Loucy (cell line): Measurements from ENCODE around the gene ESR2.
"Not testable (repeated sequence)": the region's sequence is repeated elsewhere in the genome, so short reads cannot be mapped to it uniquely, and the experiment has no call there.

ENCODE experiments used
- H2AFZ ChIP-seq: fragments of 200-600 bp; sonication (generic); 2 replicates; pipeline ENCODE4 v1.6.0; 2016; ENCODE audit warnings: antibody characterized with exemption, mild to moderate bottlenecking, low read length, moderate library complexity
- H3F3A ChIP-seq: fragments of 200-600 bp; 2 replicates; pipeline ENCODE4 v1.6.0; 2016; ENCODE audit warnings: antibody characterized with exemption, low read depth, mild to moderate bottlenecking
- H3K27me3 ChIP-seq: fragments of 200-600 bp; sonication (generic); 2 replicates; pipeline ENCODE4 v1.6.1; 2014; ENCODE audit warnings: low read length, mild to moderate bottlenecking; ENCODE audit not compliant: insufficient read depth, poor library complexity, severe bottlenecking
- H3K36me3 ChIP-seq: fragments of 200-600 bp; sonication (generic); 2 replicates; pipeline ENCODE4 v1.6.1; 2016; ENCODE audit warnings: low read length; ENCODE audit not compliant: insufficient read depth
- H3K4me1 ChIP-seq: fragments of 200-600 bp; sonication (generic); 2 replicates; pipeline ENCODE4 v1.5.1; 2014; ENCODE audit warnings: low read length, mild to moderate bottlenecking; ENCODE audit not compliant: insufficient read depth, poor library complexity, severe bottlenecking
- H3K4me2 ChIP-seq: fragments of 200-600 bp; sonication (generic); 2 replicates; pipeline ENCODE4 v1.6.0; 2014; ENCODE audit warnings: antibody characterized with exemption, low read length, low read depth, mild to moderate bottlenecking; ENCODE audit not compliant: poor library complexity, severe bottlenecking
- H3K4me3 ChIP-seq: fragments of 200-600 bp; sonication (generic); 2 replicates; pipeline ENCODE4 v1.5.1; 2014; ENCODE audit warnings: low read length, mild to moderate bottlenecking, mixed read lengths; ENCODE audit not compliant: poor library complexity, severe bottlenecking
- H3K79me2 ChIP-seq: fragments of 200-600 bp; sonication (generic); 2 replicates; pipeline ENCODE4 v1.6.1; 2014; ENCODE audit warnings: low read length; ENCODE audit not compliant: insufficient read depth
- H3K9ac ChIP-seq: fragments of 200-600 bp; sonication (generic); 2 replicates; pipeline ENCODE4 v1.6.0; 2014; ENCODE audit warnings: mild to moderate bottlenecking, low read depth, low read length, moderate library complexity; ENCODE audit not compliant: poor library complexity, severe bottlenecking
- H3K9me2 ChIP-seq: fragments of 200-600 bp; sonication (generic); replicated peaks from 2 replicates; pipeline ENCODE4 v1.6.1; 2016; ENCODE audit warnings: low read depth, low read length, mixed read lengths
- H3K9me3 ChIP-seq: fragments of 200-600 bp; sonication (generic); 2 replicates; pipeline ENCODE4 v1.6.1; 2014; ENCODE audit warnings: mild to moderate bottlenecking, antibody characterized with exemption, low read length, low read depth; ENCODE audit not compliant: insufficient read depth
- H4K20me1 ChIP-seq: fragments of 200-600 bp; sonication (generic); 2 replicates; pipeline ENCODE4 v1.6.0; 2014; ENCODE audit warnings: antibody characterized with exemption, low read length, mild to moderate bottlenecking; ENCODE audit not compliant: insufficient read depth, poor library complexity, severe bottlenecking
- EZH2phosphoT487 ChIP-seq: fragments of 200-600 bp; IDR thresholded peaks from 2 replicates; pipeline ENCODE4 v1.6.1; 2018; ENCODE audit warnings: antibody characterized with exemption, mild to moderate bottlenecking, moderate library complexity, borderline replicate concordance
- TF ChIP-seq, protein P1 (sequence below): fragments of 200-600 bp; sonication (generic); conservative IDR thresholded peaks from 2 replicates; pipeline ENCODE4 v1.5.1; 2014; ENCODE audit warnings: mild to moderate bottlenecking, antibody characterized with exemption, low read length

The ESR2 gene

GRCh38 chr14:64040044-64040443 is 254.1 kb downstream of the ESR2 start:
- Histone ChIP-seq H2AFZ (no peak overlapping the region), H4K20me1 (no peaks in the 10 kb centered on the region), H3K9ac (no peak overlapping the region), H3F3A (no peaks in the 10 kb centered on the region), H3K4me3 (no peak overlapping the region), H3K36me3 (no peaks in the 10 kb centered on the region), H3K27me3 (no peaks in the 10 kb centered on the region), H3K4me2 (no peak overlapping the region), H3K79me2 (no peaks in the 10 kb centered on the region), H3K9me3 (no peaks in the 10 kb centered on the region), H3K9me2 (no peaks in the 10 kb centered on the region), H3K4me1 (no peaks in the 10 kb centered on the region)
- TF ChIP-seq, protein P1, sequence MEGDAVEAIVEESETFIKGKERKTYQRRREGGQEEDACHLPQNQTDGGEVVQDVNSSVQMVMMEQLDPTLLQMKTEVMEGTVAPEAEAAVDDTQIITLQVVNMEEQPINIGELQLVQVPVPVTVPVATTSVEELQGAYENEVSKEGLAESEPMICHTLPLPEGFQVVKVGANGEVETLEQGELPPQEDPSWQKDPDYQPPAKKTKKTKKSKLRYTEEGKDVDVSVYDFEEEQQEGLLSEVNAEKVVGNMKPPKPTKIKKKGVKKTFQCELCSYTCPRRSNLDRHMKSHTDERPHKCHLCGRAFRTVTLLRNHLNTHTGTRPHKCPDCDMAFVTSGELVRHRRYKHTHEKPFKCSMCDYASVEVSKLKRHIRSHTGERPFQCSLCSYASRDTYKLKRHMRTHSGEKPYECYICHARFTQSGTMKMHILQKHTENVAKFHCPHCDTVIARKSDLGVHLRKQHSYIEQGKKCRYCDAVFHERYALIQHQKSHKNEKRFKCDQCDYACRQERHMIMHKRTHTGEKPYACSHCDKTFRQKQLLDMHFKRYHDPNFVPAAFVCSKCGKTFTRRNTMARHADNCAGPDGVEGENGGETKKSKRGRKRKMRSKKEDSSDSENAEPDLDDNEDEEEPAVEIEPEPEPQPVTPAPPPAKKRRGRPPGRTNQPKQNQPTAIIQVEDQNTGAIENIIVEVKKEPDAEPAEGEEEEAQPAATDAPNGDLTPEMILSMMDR: peak; percentile 46; the same call in 1 of the 2 replicates
- TF ChIP-seq EZH2phosphoT487: no peak

DNA sequence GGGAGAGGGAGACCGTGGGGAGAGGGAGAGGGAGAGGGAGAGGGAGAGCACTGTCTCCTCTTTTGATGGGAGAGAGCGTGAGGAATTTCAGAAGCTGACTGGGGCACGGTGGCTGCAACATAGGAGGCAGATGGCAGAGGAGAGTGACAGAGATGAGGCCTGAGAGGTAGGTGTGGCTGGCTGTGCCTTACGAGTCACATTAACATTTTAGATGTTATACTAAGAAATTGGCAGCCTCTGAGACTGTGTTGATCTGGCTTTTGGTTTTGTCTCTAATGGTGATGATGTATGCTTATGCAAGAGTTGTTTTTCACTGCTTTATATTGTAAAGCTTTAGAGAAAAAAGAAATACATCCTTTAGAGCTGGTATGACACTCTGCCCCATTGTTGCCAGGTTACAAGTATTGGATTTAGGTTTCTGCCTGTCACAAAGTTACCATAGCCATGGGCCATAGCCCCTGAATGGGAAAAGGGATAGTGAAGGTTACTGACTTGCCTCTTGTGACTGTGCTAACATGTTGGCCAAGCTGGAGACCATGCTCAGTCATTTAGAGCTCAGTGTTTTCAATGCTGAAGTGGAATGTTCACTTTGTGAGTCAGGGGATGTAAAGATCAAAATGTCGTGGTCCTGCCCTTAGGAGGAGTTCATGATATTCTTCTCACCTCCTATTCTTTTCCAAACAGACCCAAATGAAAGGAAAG is 255.2 kb downstream of the ESR2 start:
- no peak overlapping the region for H2AFZ ChIP-seq
- no peak overlapping the region for H3K4me3 ChIP-seq
- no peaks in the 10 kb centered on the region for H3K4me1 ChIP-seq
- H3K79me2 ChIP-seq: no peaks in the 10 kb centered on the region
- H4K20me1 ChIP-seq: no peaks in the 10 kb centered on the region
- H3K9me3 ChIP-seq: no peaks in the 10 kb centered on the region
- no peak overlapping the region for H3K4me2 ChIP-seq
- H3K9ac ChIP-seq: no peak overlapping the region
- H3F3A ChIP-seq: no peaks in the 10 kb centered on the region
- H3K9me2 ChIP-seq: no peaks in the 10 kb centered on the region
- no peaks in the 10 kb centered on the region for H3K27me3 ChIP-seq
- TF ChIP-seq, protein P1: no peak
- no peak for TF ChIP-seq EZH2phosphoT487
- H3K36me3 ChIP-seq: no peaks in the 10 kb centered on the region

- not testable (repeated sequence) for H4K20me1 ChIP-seq, H3K4me1 ChIP-seq, H3F3A ChIP-seq, H3K9me3 ChIP-seq, H3K4me3 ChIP-seq, H3K4me2 ChIP-seq, H3K36me3 ChIP-seq, H3K27me3 ChIP-seq, H2AFZ ChIP-seq, H3K9me2 ChIP-seq, H3K79me2 ChIP-seq, H3K9ac ChIP-seq
These were observed 256.1 kb downstream of the ESR2 start for GRCh38 chr14:64037869-64038745.
